Measurements from ENCODE around the gene PEX26. TPM values are rescaled to one million over a fixed set of nuclear protein-coding genes. Genes with fewer than 3 reads are reported as not detected.
A peak's percentile ranks its signal among the peaks of the same experiment; 100 is the strongest.

The PEX26 gene
- total RNA-seq, 1 experiment from 2014 or later, result 21.9 TPM

DNA sequence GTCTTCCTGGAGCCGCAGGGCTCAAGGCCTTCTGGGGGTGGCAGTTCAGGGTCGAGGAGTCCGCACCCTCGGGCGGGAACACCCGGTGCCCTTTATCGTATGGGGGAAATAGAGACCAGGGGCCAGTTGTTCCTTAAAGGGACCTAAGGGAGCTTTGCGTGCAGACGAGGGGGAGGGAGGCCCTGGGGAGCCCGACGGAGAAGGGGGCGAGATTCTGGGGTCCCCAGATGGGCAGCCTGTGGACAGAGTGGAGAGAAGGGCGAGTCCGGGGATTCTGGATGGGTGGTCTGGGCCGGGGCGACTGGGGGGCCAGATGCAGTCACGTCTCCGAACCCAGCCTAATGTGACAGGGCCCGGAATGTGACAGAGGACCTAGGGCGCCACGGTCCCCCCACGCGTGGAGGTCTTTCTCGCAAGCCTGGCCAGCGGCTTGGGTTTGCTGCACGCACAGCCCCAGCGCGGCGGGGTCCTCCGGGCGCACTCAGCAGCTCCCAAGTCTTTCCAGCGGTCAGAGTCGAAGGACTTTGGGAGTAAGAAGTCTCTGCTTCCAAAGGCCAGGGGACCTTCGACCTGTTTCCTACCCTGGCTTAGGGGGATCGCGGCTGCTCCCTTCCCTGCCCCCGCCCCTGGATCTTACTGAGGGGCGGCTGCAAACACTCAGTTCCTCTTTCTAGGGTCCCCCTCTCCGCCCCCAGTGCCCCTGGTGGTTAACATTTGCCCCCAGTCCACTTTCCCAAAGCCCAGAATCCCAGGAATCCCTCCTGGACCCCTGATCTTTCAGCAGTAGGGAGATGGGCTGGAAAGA, 33.4 kb downstream of the PEX26 start:
- peaks cover 5% of the 10 kb centered on the region for H3K4me1 ChIP-seq (ENCODE audit: control insufficient read depth, insufficient read depth, low read length)

DNA sequence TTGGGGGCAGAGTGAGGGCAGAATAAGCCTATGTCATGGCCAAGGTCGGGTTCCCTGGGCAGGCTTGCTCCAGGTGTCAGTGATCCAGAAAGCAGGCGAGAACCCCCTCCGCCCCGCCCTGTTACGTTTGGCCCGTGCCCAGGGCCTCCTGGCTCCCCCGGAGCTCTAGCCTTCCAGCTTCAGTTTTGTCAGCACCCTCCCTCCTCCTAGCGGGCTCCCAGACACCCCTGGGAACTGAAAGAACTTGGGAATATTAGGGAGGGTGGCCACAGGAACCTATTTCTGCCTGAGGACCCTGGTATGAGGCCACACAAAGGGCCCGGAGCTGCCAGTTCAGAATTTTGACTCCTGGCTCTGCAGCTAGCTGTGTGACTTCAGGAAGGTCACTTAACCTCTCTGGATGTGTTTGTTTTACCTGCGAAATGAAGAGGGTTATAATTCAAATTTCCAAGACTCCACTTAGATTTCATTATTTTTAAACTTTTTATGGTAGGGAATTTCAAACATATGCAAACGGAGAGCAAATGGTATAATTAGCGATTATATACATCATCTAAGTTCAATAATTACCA, 34.1 kb downstream of the PEX26 start:
- Histone ChIP-seq H3K4me1 (ENCODE audit: control insufficient read depth, insufficient read depth, low read length) (peaks cover 5% of the 10 kb centered on the region), H3K27ac (ENCODE audit: low read length) (no peak overlapping the region), H3K27me3 (ENCODE audit: control insufficient read depth, insufficient read depth, low read length) (no peaks in the 10 kb centered on the region), H3K4me3 (ENCODE audit: low read depth in 2 of 2, low read length in 2 of 2) (no peak overlapping the region), H3K36me3 (ENCODE audit: control insufficient read depth, insufficient read depth, low read length) (no peaks in the 10 kb centered on the region), H3K9me3 (ENCODE audit: control insufficient read depth, insufficient read depth, low read depth, low read length) (no peaks in the 10 kb centered on the region)
- in situ Hi-C loops (cut with HindIII; ENCODE audit: low pct_unique_long_range_greater_than_20kb, low sequenced_read_pairs) (no loop called here), intact Hi-C loops (cut with micrococcal nuclease; ENCODE audit: unreplicated experiment) (no loop called here)
- ATAC-seq (no peak), DNase-seq (ENCODE audit: low read depth, low spot score) (no peak)
- ChIA-PET CTCF (no interaction called here), POLR2A (no interaction called here)
- BruUV-seq (replicated peaks), result no TSS peak
- TF ChIP-seq POLR2AphosphoS5 (IDR thresholded peaks at IDR 0.05; ENCODE audit: low read depth, low read length), result no peak

More for the DNA sequence above, 33.4 kb downstream of the PEX26 start:
- H3K36me3 ChIP-seq (ENCODE audit: control insufficient read depth, insufficient read depth, low read length), result no peaks in the 10 kb centered on the region
- CTCF ChIA-PET, result no interaction called here
- ATAC-seq (no peak), DNase-seq (ENCODE audit: low read depth, low spot score) (no peak)
- in situ Hi-C loops (cut with HindIII; ENCODE audit: low pct_unique_long_range_greater_than_20kb, low sequenced_read_pairs), result no loop called here
- H3K9me3 ChIP-seq (ENCODE audit: control insufficient read depth, insufficient read depth, low read depth, low read length), result no peaks in the 10 kb centered on the region
- H3K4me3 ChIP-seq (ENCODE audit: low read depth in 2 of 2, low read length in 2 of 2), result peak overlapping the region; percentile 40 to 49
- H3K27ac ChIP-seq (ENCODE audit: low read length), result no peak overlapping the region
- no peaks in the 10 kb centered on the region for H3K27me3 ChIP-seq (ENCODE audit: control insufficient read depth, insufficient read depth, low read length)
- intact Hi-C loops (cut with micrococcal nuclease; ENCODE audit: unreplicated experiment), result no loop called here
- POLR2A ChIA-PET, result no interaction called here
- no TSS peak for BruUV-seq (replicated peaks)
- no peak for TF ChIP-seq POLR2AphosphoS5 (IDR thresholded peaks at IDR 0.05; ENCODE audit: low read depth, low read length)
- TF ChIP-seq TCF7L2 (IDR thresholded peaks at IDR 0.05; ENCODE audit: low read depth, low read length), result no peak
- TF ChIP-seq, protein P1, sequence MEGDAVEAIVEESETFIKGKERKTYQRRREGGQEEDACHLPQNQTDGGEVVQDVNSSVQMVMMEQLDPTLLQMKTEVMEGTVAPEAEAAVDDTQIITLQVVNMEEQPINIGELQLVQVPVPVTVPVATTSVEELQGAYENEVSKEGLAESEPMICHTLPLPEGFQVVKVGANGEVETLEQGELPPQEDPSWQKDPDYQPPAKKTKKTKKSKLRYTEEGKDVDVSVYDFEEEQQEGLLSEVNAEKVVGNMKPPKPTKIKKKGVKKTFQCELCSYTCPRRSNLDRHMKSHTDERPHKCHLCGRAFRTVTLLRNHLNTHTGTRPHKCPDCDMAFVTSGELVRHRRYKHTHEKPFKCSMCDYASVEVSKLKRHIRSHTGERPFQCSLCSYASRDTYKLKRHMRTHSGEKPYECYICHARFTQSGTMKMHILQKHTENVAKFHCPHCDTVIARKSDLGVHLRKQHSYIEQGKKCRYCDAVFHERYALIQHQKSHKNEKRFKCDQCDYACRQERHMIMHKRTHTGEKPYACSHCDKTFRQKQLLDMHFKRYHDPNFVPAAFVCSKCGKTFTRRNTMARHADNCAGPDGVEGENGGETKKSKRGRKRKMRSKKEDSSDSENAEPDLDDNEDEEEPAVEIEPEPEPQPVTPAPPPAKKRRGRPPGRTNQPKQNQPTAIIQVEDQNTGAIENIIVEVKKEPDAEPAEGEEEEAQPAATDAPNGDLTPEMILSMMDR (IDR thresholded peaks at IDR 0.05), result no peak
- no peak for TF ChIP-seq SIN3A (IDR thresholded peaks at IDR 0.05; ENCODE audit: borderline replicate concordance, insufficient read depth, low read depth, low read length)
- TF ChIP-seq, protein P2, sequence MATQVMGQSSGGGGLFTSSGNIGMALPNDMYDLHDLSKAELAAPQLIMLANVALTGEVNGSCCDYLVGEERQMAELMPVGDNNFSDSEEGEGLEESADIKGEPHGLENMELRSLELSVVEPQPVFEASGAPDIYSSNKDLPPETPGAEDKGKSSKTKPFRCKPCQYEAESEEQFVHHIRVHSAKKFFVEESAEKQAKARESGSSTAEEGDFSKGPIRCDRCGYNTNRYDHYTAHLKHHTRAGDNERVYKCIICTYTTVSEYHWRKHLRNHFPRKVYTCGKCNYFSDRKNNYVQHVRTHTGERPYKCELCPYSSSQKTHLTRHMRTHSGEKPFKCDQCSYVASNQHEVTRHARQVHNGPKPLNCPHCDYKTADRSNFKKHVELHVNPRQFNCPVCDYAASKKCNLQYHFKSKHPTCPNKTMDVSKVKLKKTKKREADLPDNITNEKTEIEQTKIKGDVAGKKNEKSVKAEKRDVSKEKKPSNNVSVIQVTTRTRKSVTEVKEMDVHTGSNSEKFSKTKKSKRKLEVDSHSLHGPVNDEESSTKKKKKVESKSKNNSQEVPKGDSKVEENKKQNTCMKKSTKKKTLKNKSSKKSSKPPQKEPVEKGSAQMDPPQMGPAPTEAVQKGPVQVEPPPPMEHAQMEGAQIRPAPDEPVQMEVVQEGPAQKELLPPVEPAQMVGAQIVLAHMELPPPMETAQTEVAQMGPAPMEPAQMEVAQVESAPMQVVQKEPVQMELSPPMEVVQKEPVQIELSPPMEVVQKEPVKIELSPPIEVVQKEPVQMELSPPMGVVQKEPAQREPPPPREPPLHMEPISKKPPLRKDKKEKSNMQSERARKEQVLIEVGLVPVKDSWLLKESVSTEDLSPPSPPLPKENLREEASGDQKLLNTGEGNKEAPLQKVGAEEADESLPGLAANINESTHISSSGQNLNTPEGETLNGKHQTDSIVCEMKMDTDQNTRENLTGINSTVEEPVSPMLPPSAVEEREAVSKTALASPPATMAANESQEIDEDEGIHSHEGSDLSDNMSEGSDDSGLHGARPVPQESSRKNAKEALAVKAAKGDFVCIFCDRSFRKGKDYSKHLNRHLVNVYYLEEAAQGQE (IDR thresholded peaks at IDR 0.05; ENCODE audit: insufficient read depth in 1 of 2, low read depth in 2 of 2, low read length in 1 of 2), result no peak

DNA sequence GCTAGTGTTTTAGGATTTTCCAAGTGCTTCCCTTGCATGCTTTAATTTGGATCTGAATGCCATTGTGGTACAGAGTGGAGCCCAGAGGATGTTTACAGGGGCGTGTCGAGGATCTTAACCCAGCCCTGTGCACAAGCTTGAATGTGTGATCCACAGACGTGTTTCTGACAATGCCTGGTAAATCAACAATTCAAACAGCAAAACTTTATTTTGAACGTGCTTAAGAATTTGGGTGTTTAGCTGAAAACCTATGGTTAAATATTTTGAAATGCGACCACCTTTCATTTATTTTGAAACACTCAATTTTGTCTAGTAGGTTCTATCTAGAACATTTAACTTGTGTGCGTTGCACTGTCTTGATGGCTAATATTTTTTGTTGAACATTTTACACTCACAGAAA, 34.6 kb downstream of the PEX26 start:
- H3K27ac ChIP-seq (ENCODE audit: low read length), result no peak overlapping the region
- no peaks in the 10 kb centered on the region for H3K9me3 ChIP-seq (ENCODE audit: control insufficient read depth, insufficient read depth, low read depth, low read length)
- ChIA-PET CTCF (no interaction called here), POLR2A (no interaction called here)
- TF ChIP-seq SIN3A (IDR thresholded peaks at IDR 0.05; ENCODE audit: borderline replicate concordance, insufficient read depth, low read depth, low read length) (no peak), TCF7L2 (IDR thresholded peaks at IDR 0.05; ENCODE audit: low read depth, low read length) (no peak), POLR2AphosphoS5 (IDR thresholded peaks at IDR 0.05; ENCODE audit: low read depth, low read length) (no peak)
- TF ChIP-seq, protein P2 (IDR thresholded peaks at IDR 0.05; ENCODE audit: insufficient read depth in 1 of 2, low read depth in 2 of 2, low read length in 1 of 2), result no peak
- TF ChIP-seq, protein P1 (IDR thresholded peaks at IDR 0.05), result no peak
- intact Hi-C loops (cut with micrococcal nuclease; ENCODE audit: unreplicated experiment) (no loop called here), in situ Hi-C loops (cut with HindIII; ENCODE audit: low pct_unique_long_range_greater_than_20kb, low sequenced_read_pairs) (no loop called here)
- no peak for ATAC-seq
- peaks cover 5% of the 10 kb centered on the region for H3K4me1 ChIP-seq (ENCODE audit: control insufficient read depth, insufficient read depth, low read length)
- no peak overlapping the region for H3K4me3 ChIP-seq (ENCODE audit: low read depth in 2 of 2, low read length in 2 of 2)
- H3K27me3 ChIP-seq (ENCODE audit: control insufficient read depth, insufficient read depth, low read length), result no peaks in the 10 kb centered on the region
- DNase-seq (ENCODE audit: low read depth, low spot score), result no peak
- no TSS peak for BruUV-seq (replicated peaks)
- no peaks in the 10 kb centered on the region for H3K36me3 ChIP-seq (ENCODE audit: control insufficient read depth, insufficient read depth, low read length)
